ENCODE results near the gene HORMAD2.

DNA sequence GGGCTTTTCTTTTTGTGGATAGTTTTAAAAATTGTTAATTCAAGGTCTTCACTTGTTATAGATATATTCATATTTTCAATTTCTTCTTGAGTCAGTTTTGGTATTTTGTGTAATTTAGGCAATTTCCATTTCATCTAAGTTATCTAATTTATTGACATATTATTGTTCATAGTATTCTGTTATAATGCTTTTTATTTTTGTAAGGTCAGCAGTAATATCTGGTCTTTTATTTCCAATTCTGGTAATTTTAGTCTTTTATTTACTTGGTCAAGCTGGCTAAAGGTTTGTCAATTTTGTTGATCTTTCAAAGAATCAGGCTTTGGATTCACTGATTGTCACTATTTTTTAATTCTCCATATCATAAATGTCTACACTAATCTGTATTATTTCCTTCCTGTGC, 60.1 kb downstream of the HORMAD2 start:
- TF ChIP-seq, protein P1, sequence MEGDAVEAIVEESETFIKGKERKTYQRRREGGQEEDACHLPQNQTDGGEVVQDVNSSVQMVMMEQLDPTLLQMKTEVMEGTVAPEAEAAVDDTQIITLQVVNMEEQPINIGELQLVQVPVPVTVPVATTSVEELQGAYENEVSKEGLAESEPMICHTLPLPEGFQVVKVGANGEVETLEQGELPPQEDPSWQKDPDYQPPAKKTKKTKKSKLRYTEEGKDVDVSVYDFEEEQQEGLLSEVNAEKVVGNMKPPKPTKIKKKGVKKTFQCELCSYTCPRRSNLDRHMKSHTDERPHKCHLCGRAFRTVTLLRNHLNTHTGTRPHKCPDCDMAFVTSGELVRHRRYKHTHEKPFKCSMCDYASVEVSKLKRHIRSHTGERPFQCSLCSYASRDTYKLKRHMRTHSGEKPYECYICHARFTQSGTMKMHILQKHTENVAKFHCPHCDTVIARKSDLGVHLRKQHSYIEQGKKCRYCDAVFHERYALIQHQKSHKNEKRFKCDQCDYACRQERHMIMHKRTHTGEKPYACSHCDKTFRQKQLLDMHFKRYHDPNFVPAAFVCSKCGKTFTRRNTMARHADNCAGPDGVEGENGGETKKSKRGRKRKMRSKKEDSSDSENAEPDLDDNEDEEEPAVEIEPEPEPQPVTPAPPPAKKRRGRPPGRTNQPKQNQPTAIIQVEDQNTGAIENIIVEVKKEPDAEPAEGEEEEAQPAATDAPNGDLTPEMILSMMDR (IDR thresholded peaks at IDR 0.05), result no peak
- TF ChIP-seq POLR2A (IDR thresholded peaks at IDR 0.05), result no peak
